Occipital lobe (tissue), 2 donors: ENCODE results near the gene SOST. TPM values are rescaled to one million over a fixed set of nuclear protein-coding genes. Genes with fewer than 3 reads are reported as not detected.

Experiments used
- DNase-seq: peaks from one replicate; lab custom pipeline; 2025; lab: John Stamatoyannopoulos, UW
- total RNA-seq: library from RNA; depleted of rRNA; stranded (reverse); fragments of >200 nt; gene quantifications from one replicate; pipeline ENCODE4 v1.2.3, GENCODE V29; 2014

The SOST gene
- total RNA-seq, 1 donor from 2014 or later: not detected

DNA sequence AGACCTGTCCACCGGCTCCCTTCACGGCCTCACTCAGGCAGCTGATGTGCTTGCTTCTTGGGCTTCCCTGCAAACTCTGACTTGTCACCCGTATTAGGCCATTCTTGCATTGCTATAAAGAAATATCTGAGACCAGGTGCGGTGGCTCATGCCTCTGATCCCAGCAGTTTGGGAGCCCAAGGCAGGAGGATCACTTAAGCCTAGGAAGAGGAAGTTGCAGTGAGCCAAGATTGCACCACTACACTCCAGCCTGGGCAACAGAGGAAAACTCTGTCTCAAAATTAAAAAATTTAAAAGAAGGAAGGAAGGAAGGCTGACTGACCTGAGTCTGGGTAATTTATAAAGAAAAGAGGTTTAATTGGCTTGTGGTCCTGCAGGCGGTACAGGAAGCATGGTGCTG, 17.0 kb downstream of the SOST start:
- DNase-seq: no peak

DNA sequence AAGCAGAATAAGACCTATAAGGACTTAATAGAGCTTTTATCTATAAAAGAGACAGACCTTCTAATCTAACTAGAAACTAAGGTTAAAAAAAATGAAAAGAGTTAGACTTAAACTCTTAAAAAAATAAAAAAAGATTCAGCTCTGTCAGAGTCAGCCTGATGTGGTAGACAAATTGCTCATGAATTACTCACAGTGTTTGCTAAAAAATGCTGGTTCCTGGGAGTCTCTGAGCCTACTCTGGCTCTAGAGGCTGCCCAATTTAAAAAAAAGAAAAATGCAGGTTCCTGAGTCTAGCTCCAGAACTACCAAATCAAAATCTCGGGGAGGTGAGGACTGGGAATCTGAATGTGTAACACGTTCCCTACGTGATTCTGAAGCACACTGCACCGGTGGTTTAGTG, 18.1 kb downstream of the SOST start:
- DNase-seq: no peak

DNA sequence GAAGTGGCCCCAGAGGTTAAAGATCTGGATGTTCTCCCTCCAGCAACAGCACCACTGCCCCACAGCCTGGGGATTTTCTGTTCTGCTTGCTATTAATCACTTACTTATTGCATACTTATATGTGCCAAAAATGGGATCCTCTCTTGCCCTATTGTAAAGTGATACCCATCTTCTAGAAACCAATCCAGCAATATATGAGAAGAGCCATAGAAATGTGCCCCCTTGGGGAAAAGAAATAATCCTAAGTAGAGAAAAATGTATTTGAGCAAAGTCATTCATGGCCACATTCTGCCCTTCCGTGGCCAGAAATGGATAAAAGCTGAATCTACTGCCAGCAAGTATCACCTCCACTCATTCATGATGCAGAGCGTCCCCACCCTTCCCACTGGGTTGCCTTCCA, 20.9 kb downstream of the SOST start:
- DNase-seq: no peak

DNA sequence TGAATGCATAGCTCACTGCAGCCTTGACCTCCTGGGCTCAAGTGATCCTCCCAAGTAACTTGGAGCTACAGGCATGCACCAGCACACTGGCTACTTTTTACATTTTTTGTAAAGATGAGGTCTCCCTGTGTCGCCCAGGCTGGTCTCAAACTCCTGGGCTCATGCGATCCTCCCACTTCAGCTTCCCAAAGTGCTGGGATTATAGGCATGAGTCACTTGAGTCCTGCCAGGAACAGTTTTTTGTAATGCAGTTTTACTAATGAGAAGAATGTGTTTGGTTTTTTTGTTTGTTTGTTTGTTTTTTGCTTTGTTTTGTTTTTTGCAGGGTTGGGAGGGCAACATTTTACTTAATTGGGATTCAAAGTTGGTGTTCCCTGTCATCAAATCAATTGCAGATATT, 22.2 kb downstream of the SOST start:
- no peak for DNase-seq

DNA sequence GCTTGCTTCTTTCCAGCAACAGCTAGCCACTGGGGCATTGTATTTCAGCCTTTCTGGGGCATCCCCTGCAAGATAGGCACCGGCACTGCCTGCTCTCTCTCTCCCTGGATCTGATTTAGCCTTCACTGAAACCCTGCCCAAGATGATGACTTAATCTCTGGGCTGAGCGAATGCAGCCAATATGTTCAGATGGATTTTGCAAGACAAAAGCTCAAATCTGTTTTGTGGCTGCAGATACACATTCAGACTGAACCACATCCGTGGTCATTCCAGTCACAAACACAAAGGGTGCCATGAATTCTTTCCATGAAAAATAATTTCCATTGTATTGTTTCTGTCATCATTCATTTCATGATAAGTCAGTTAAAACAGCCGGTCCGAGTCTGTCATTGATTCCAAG, 24.2 kb downstream of the SOST start:
- DNase-seq: no peak

DNA sequence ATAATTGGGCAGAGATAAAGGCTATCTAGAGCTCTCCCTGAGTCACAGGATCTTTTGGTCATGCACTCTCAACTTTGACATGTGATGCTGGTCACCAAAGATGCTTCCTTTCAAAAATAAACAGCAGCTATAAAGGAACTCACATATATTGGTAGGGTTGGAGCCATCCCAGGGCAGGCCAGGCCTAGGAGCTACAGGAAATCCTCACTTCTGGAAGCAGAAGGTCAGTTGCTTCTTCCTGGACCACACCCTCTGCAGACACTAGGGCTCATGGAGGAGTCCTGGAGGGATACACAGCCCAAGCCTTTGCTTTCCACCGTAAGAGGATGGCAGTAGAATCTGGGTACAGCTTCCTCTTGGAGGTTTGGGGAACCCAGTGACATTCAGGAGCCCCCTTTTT, 24.6 kb downstream of the SOST start:
- DNase-seq: no peak

DNA sequence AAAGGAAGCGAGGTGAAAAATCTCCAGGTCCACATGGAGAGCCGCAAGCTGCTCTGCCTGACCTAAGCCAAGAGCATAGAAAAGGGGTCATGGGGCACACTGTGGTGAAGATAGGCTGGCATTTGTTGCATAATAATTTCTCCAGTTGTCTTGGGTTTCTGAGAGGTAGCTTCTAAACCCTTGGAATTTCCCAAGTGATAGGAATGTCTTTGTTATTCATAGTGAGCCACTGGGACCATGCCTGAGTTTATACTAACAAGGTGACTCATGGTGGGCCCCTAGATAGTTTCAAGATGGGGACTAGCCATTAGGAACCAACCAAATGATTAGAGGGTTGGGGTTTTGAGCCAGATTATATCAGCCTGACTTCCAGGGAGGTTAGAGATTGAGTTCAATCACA, 25.6 kb downstream of the SOST start:
- no peak for DNase-seq

DNA sequence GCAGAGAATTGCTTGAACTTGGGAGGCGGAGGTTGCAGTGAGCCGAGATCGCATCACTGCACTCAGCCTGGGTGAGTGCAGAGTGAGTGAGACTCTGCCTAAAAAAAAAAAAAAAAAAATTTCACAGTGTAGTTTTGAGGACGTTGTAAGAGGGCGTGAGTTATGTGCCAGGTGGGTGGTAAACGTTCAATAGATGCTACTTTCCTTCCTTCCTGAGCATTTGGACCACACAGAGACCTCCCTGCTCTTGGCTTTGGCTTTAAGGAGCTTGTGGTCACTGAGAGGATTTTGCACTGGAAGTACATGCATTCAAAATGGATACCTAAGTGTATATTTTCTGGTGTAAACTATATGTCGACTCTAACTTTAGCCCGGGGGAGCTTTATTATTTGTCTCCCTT, 30.5 kb downstream of the SOST start:
- DNase-seq: no peak

DNA sequence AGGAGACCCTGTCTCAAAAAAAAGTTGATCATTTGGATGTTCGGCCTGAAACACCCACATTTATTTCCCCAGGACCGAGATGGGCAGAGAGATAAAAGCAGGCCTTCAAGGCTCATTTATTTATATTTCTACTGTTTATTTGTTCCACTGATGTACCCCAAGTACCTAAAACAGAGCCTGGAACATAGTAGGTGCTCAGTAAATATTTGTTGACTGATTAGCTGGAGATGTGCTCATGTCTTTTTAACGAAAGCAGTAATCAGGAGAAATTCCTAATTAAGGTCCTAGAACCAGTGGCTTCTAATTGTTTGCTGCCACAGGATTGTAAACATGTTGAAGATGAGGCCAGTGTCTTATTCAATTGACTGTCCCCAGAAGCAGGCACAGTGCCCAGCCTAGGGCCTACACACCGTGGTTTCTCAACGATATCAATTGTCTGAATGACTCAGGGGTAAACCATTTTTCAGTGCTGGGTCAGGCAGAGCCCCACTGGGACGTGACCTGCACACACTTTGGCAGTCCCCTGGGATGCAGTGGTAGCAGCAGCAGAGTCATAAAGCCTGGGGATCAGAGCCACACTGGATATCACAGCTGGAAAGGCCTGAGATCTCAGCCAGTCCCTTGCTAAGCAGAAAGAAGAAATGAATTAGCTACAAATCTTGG, 34.8 kb downstream of the SOST start:
- no peak for DNase-seq

DNA sequence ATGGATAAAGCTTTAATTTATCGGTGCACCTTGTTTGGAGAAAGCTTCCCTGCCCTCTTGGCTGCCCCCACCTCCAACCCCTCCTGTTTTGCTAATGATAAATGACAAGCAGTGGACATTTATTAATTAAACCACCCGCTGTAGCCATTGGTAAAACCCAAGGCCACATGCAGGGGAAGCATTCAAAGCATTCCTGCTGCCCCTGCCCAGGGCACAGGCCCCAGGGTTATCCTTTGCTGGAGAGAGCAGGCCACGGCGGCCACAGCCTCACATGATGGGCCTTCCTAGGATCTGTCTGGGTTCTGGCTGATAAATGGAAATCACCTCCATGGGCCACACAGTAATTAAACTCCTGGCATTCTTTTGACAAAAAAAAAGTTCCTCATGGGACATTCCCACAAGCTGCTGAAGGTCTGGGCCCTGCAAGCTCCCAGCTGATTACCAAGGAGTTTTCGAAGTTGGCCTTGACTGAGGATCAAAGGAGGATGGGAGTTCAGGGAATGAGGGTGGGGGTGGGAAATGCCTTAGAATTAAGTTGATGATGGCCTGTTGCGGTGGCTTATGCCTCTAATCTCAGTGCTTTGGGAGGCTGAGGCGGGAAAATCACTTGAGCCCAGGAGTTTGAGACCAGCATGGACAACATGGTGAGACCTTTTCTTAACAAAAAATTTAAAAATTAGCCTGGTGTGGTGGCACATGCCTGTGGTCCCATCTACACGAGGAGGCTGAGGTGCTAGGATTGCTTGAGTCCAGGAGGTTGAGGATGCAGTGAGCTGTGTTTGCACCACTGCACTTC, 35.5 kb downstream of the SOST start:
- DNase-seq: no peak

DNA sequence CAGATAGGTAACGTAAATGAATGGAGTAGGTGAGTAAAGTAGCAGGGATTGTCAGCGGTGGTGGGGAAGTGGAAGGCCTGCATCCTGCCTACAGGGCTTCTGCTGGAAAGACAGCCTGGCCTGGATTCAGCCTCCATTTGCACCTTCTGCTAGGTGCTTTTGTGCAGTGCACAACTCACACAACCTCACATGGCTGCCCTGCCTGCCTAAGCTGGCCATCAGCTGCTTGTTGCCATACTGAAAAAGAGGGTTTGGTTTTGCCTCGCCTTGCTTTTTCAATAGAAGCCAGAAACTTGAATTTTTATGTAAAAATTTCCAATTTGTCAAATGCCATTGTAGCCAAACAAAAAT, 36.3 kb downstream of the SOST start:
- no peak for DNase-seq

DNA sequence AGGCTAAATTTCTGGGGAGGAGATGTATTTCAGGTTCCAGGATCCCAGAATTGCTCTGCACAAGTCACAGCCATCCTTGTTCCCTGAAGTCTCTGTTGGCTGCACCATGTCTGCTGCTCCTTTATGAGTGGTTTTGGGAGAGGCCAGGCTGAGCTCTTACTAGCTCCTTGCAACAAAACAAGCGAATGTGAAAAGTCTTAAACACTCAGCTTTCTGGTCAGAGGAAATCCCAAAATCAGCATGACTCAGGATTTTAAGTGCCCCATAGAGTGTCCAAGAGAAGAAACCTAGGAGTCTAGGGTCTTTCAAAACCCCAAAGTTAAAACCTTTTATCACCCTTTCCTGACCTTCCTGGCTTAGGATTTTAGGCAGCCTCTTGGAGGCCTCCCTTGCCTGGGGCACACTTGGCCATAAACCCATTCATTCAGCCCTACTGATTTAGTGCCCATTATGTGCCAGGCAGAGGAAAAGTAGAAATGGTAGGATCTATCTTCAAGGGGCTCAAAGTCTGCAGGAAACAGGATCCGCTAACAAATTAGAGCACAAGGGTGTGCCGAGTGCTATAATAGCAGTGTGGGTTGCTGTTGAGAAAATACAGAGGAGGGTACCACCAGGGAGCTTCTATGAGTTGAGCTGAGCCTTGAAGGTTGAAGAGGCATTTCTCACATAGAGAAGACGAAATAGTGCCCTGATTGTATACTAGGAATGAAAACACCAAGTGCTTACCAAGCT, 36.9 kb downstream of the SOST start:
- no peak for DNase-seq

DNA sequence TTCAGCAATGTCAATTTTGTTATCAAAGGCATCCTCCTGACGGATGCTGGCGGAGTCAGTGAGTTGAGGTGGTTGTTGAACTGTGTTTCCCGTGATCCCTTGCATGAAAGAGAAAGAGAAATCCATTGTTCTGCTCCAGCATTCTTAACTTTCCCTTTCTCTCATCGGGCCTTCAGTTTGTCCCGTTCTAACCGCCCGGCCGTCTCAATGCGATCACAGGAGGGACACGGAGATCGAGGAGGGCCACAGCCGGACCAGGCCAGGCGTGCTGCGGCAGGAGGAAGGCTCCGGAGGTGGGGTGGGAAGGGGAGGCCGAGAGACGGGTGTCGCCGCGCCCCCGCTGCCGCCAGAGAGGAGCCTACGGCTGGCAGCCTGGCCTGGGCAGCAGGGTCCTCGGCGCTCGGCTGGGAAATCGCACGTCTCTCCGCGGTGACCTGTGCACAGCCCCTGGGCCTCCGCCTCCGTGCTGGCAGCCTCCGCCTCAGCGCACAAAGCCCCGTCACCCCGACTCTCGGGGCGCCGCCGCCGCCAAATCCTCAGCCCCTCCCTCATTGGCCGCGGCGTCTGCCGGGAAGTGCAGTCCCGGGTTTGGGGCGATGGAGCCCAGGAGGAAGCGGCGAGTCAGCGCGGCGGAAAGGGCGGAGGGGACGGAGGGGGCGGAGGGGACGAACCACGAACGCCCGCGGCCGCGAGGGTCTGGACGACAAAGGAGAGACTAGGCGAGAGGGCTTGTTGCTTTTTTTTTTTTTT, 38.1 kb downstream of the SOST start:
- DNase-seq: peak; percentile 68

DNA sequence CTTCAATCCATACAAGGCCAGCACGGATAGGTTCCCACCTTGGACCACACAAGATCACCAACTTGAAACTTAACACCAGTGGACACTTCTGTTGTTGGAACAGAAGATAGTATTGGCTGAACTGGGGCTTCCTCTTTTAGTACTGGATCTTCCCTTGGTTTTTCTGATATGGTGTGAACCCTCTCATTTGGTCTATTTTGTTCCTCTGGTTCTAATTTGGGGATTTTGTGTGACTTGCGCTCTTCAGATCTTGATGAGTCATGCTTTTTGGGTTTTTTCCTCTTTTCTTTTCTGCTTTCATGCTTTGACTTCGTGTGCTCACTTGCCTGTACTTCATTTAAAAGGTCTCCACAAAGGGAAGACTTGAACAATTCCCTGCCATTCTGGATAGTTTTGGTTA, 39.0 kb downstream of the SOST start:
- DNase-seq: no peak

DNA sequence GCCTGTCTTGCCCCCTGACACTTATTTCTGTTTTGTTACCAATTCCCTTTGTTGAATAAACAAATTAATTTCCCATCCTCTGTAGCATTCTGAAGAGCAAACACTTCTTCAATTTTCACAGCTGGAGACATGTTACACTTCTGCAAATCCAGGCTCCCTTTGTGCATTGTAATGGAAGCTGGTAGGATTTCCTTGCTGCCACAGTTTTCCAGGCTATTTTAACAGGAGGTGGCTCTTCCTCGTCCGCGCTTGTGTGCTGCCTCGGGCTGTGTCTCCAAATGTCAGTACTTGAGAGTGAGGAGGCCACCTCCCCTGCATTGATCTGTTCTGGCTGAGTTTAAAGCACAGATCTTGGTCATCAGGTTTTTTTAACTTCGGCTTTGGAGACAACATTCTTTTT, 40.0 kb downstream of the SOST start:
- no peak for DNase-seq

DNA sequence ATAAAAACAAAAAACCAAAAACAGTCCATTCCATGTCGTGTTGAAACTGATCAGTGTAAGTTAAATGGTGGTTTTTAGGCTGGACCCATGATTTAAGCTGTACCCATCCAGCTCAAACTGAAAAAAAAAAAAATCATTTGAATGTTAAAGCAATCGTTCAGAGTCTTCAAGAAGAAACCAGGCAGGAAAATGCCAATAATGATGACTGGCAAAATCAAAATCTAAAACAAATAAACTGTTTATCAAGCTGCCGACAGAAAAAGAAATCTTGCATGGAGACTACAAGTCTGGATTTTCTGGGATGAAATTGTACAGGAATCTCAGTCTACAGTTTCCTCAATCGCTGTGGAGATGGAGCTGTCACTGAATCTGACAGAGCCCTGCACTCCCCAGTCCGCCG, 40.7 kb downstream of the SOST start:
- DNase-seq: no peak

DNA sequence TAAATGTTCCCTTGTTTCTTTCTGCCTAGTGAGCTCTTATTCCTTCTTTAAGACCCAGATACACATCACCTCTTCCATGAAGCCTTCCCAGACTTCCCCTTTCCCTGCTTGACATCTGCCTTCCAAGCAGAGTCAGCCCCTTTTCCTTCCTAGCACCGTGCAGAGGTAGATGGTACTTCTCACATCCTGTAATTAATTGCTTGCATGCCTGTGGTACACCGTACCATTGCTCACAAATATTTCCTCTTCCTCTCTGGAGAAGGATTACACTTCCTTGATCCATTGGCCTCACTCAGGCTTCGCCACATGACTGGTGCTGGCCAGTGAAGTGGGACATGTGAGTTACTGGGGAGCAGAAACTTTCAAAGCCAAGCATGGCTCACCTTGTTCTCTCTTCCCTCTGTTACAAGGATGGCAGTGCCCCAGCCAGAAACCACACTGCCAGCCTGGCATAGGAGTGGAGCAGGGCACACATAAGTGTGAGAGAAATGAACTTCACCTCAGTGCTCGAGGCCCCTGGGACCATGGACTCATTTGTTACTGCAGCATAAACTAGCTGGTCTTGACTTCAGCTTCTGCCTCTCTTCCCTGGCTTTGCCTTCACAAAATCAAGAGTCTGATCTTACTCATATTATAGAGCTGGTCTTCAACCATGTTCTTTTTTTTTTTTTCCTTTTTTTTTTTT, 44.0 kb downstream of the SOST start:
- DNase-seq: no peak

DNA sequence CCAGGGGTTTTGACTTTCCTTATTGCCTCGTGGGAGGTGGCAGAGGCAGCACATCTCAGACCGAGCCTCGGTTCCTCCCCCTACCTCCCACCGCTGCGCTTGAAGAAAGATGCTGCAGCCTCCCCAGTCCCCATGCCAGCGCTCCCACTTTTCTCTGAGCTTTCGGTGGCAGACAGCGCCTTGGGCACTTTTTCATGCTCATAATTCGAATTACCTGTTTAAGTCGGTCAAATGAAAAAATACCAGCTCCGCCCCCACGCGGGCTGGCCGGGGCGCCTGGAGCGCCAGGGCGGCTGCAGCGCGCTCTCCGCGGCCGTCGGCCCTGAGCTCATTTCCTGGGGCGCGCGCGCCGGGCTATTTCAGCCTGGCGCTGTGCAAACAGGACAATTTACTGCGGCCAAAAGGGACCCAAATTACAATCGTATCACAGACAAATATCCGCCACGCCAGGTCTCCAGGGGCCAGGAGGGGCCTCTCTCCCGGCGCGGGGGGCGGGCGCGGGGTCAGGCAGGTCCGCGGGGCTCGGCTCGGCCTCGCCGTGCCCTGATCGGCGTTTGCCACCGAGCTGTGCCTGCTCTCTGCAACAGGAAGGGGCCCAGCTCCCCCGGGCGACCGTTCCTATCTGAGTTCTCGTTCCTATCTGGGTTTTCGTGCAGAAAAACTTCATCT, 45.0 kb downstream of the SOST start:
- no peak for DNase-seq

DNA sequence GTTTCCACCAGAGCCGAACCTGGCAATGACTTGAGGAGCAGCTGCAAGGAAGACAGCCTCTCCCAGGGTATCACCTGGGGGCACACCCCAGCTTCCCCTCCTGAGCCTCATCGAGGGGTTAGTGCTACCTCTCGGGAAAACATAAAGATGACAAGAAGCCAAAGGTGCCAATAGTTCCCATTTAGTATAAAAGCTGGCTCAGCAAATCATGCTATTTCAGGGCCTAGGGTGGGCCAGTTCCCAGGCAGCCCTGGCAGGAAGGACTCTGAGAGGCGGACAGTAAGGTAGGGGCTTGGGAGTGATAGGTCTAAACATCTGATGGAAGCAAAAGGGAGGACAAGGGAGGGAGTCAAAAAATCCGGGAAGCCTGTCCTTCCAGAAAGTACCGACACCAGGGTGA, 46.2 kb downstream of the SOST start:
- no peak for DNase-seq

DNA sequence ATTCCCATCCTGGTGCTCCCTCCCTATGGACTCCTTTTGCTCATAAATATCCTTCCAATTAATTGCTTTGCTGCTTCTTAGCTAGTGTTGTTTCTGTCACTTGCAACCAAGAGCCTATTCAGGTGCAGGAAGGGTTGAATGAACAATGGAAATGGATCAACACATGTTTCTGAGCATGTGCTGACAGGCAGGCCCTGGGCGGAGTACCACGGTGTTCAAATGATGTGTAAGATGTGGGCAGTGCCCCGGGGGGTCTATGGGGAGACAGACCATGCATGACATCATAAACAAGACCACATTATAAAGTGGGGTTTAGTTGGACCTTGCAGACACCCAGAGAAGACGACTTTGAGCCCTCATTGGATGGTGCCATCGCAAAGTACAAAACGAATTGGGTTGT, 48.5 kb downstream of the SOST start:
- no peak for DNase-seq

DNA sequence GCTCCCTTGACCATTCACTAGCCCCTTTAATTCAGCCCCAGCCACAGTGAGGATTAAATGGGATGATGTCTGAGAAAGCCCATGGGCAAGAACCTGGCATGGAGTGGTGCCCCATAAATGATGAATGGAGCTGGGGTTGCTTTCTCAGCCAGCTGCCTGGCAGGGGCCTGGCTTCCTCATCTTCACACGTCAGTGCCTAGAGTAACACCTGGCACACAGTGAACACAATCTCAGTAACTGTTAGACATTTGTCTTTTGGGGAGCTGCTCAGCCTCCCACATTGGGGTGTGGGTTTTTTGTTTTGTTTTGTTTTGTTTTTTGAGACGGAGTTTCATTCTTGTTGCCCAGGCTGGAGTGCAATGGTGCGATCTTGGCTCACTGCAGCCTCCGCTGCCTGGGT, 49.4 kb downstream of the SOST start:
- no peak for DNase-seq
